ENCODE measurements around the gene GPRC5C.

The GPRC5C gene

GRCh38 chr17:74442670-74443515 is 11.0 kb downstream of the GPRC5C start:
- DNase-seq (ENCODE audit: low read depth) = peak; percentile 12
- TF ChIP-seq CTCF (conservative IDR thresholded peaks at IDR 0.05; ENCODE audit: low read length) = no peak
- H3K4me3 ChIP-seq (ENCODE audit: low read length) = no peak overlapping the region

- no peak for TF ChIP-seq CTCF (conservative IDR thresholded peaks at IDR 0.05; ENCODE audit: low read length)
- no peak for DNase-seq (ENCODE audit: low read depth)
- H3K4me3 ChIP-seq (ENCODE audit: low read length) = no peak overlapping the region
Measured at GRCh38 chr17:74443516-74444296, 11.8 kb downstream of the GPRC5C start.

- TF ChIP-seq CTCF (conservative IDR thresholded peaks at IDR 0.05; ENCODE audit: low read length) = no peak
- DNase-seq (ENCODE audit: low read depth) = no peak
- H3K4me3 ChIP-seq (ENCODE audit: low read length) = no peak overlapping the region
Measured at GRCh38 chr17:74444406-74444805, 12.5 kb downstream of the GPRC5C start.

GRCh38 chr17:74445158-74445557 is 13.3 kb downstream of the GPRC5C start:
- no peak for TF ChIP-seq CTCF (conservative IDR thresholded peaks at IDR 0.05; ENCODE audit: low read length)
- H3K4me3 ChIP-seq (ENCODE audit: low read length) = no peak overlapping the region
- DNase-seq (ENCODE audit: low read depth) = no peak

GRCh38 chr17:74446551-74447500 is 14.9 kb downstream of the GPRC5C start:
- no peak for TF ChIP-seq CTCF (conservative IDR thresholded peaks at IDR 0.05; ENCODE audit: low read length)
- DNase-seq (ENCODE audit: low read depth) = no peak
- H3K4me3 ChIP-seq (ENCODE audit: low read length) = no peak overlapping the region

GRCh38 chr17:74447628-74448159 is 15.8 kb downstream of the GPRC5C start:
- no peak for TF ChIP-seq CTCF (conservative IDR thresholded peaks at IDR 0.05; ENCODE audit: low read length)
- no peak for DNase-seq (ENCODE audit: low read depth)
- H3K4me3 ChIP-seq (ENCODE audit: low read length) = no peak overlapping the region

Data from AG10803 (cell line).